ENCODE measurements around the gene TSHZ2.

GRCh38 chr20:53405139-53405538 is 433.0 kb downstream of the TSHZ2 start:
- TF ChIP-seq, protein P1, sequence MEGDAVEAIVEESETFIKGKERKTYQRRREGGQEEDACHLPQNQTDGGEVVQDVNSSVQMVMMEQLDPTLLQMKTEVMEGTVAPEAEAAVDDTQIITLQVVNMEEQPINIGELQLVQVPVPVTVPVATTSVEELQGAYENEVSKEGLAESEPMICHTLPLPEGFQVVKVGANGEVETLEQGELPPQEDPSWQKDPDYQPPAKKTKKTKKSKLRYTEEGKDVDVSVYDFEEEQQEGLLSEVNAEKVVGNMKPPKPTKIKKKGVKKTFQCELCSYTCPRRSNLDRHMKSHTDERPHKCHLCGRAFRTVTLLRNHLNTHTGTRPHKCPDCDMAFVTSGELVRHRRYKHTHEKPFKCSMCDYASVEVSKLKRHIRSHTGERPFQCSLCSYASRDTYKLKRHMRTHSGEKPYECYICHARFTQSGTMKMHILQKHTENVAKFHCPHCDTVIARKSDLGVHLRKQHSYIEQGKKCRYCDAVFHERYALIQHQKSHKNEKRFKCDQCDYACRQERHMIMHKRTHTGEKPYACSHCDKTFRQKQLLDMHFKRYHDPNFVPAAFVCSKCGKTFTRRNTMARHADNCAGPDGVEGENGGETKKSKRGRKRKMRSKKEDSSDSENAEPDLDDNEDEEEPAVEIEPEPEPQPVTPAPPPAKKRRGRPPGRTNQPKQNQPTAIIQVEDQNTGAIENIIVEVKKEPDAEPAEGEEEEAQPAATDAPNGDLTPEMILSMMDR (IDR thresholded peaks at IDR 0.05): no peak
- no peak for TF ChIP-seq POLR2AphosphoS5 (IDR thresholded peaks at IDR 0.05)
- no peak for TF ChIP-seq EP300 (IDR thresholded peaks at IDR 0.05)
- TF ChIP-seq POLR2A (IDR thresholded peaks at IDR 0.05): no peak
